Activated B cell treated with CpG ODN at 0.5 μM for 24 hours (primary cell): ENCODE data around the gene KCNH2. TPM values are rescaled to one million over a fixed set of nuclear protein-coding genes. Genes with fewer than 3 reads are reported as not detected.
A peak's percentile ranks its signal among the peaks of the same experiment; 100 is the strongest.

ENCODE experiments used
- ATAC-seq: fragments of 200-7000 bp; cut with Tn5 transposase; one replicate; pipeline ENCODE4 v1.10.0; 2021; ENCODE audit warnings: low read depth, mild to moderate bottlenecking, moderate library complexity
- CTCF ChIA-PET: fragments of 350-600 bp; sonication (Branson Sonifier 250); formaldehyde crosslinking; loops from one replicate; lab custom pipeline; 2021; ENCODE audit warnings: antibody characterized with exemption; lab: Charles Lee
- POLR2A ChIA-PET: fragments of 350-600 bp; sonication (Branson Sonifier 250); formaldehyde crosslinking; loops from one replicate; lab custom pipeline; 2021; ENCODE audit warnings: antibody characterized with exemption; lab: Charles Lee
- DNase-seq: peaks from one replicate; pipeline ENCODE4 v3.0.0; 2022
- H3K27ac Mint-ChIP-seq: one replicate; pipeline ENCODE4 v1.8.0; 2020; ENCODE audit warnings: mixed read lengths
- H3K27me3 Mint-ChIP-seq: one replicate; pipeline ENCODE4 v1.8.0; 2021; ENCODE audit warnings: mixed read lengths
- H3K36me3 Mint-ChIP-seq: one replicate; pipeline ENCODE4 v1.8.0; 2021; ENCODE audit warnings: low read depth, mixed read lengths
- H3K4me1 Mint-ChIP-seq: one replicate; pipeline ENCODE4 v1.8.0; 2021; ENCODE audit warnings: mixed read lengths
- H3K4me3 Mint-ChIP-seq: one replicate; pipeline ENCODE4 v1.8.0; 2020; ENCODE audit warnings: mild to moderate bottlenecking, mixed read lengths
- H3K9me3 Mint-ChIP-seq: one replicate; pipeline ENCODE4 v1.8.0; 2020; ENCODE audit warnings: mixed read lengths
- CTCF ChIP-seq: fragments of 200-600 bp; IDR thresholded peaks from one replicate; pipeline ENCODE4 v1.8.0; 2022; ENCODE audit warnings: antibody characterized with exemption, mild to moderate bottlenecking
- intact Hi-C: fragments of 100-400 bp; cut with micrococcal nuclease; formaldehyde crosslinking; loops from one replicate; pipeline ENCODE4 v1.15.1; 2024
- total RNA-seq: library from RNA; stranded (reverse); gene quantifications from 2 replicates; pipeline ENCODE4 v1.2.3, GENCODE V29; 2022

KCNH2 gene
- total RNA-seq, 1 donor from 2014 or later: 0.29 TPM

GRCh38 chr7:150983893-150984368, 5.8 kb upstream of the KCNH2 start:
- ChIA-PET CTCF (interaction anchor here (1.2 to 3.2 kb wide), 4 partner anchors 10 to 34 kb away, joined by 3 to 22 read pairs (median 6); no protein-coding TSS in a partner anchor), POLR2A (no interaction called here)
- no peak for ATAC-seq
- H3K27me3 Mint-ChIP-seq: peaks cover 54% of the 10 kb centered on the region
- H3K9me3 Mint-ChIP-seq: no peaks in the 10 kb centered on the region
- no peak overlapping the region for H3K27ac Mint-ChIP-seq
- no peak for DNase-seq
- no peak overlapping the region for H3K4me3 Mint-ChIP-seq
- TF ChIP-seq CTCF: no peak
- H3K36me3 Mint-ChIP-seq: no peaks in the 10 kb centered on the region
- intact Hi-C loops: loop anchor here (1.0 to 10.0 kb wide), 2 partner anchors 10 to 699 kb away; no protein-coding TSS in a partner anchor
- peaks cover 16% of the 10 kb centered on the region for H3K4me1 Mint-ChIP-seq

GRCh38 chr7:150982351-150982750, 4.2 kb upstream of the KCNH2 start:
- peaks cover 51% of the 10 kb centered on the region for H3K27me3 Mint-ChIP-seq
- no peaks in the 10 kb centered on the region for H3K36me3 Mint-ChIP-seq
- intact Hi-C loops: loop anchor here (10.0 kb wide), 1 partner anchor 698 kb away; no protein-coding TSS in a partner anchor
- no peak for TF ChIP-seq CTCF
- H3K4me1 Mint-ChIP-seq: peaks cover 15% of the 10 kb centered on the region
- no peak for ATAC-seq
- no peaks in the 10 kb centered on the region for H3K9me3 Mint-ChIP-seq
- ChIA-PET CTCF (no interaction called here), POLR2A (no interaction called here)
- no peak for DNase-seq
- H3K27ac Mint-ChIP-seq: no peak overlapping the region
- no peak overlapping the region for H3K4me3 Mint-ChIP-seq

- no peak overlapping the region for H3K4me3 Mint-ChIP-seq
- CTCF ChIA-PET: no interaction called here
- intact Hi-C loops: loop anchor here (10.0 kb wide), 1 partner anchor 697 kb away; no protein-coding TSS in a partner anchor
These were observed 3.5 kb upstream of the KCNH2 start for GRCh38 chr7:150981644-150982043.

GRCh38 chr7:150980663-150981062, 2.5 kb upstream of the KCNH2 start:
- TF ChIP-seq CTCF: no peak
- Mint-ChIP-seq H3K27me3 (peaks cover 57% of the 10 kb centered on the region), H3K4me3 (no peak overlapping the region), H3K9me3 (no peaks in the 10 kb centered on the region), H3K36me3 (no peaks in the 10 kb centered on the region), H3K4me1 (peaks cover 17% of the 10 kb centered on the region), H3K27ac (no peak overlapping the region)
- ATAC-seq: no peak
- CTCF ChIA-PET: interaction anchor here (0.7 kb wide), 2 partner anchors 10 to 18 kb away, joined by 3 read pairs; no protein-coding TSS in a partner anchor
- intact Hi-C loops: loop anchor here (10.0 kb wide), 1 partner anchor 696 kb away; no protein-coding TSS in a partner anchor
- POLR2A ChIA-PET: no interaction called here
- DNase-seq: no peak

More at GRCh38 chr7:150981644-150982043, 3.5 kb upstream of the KCNH2 start:
- H3K27ac Mint-ChIP-seq: no peak overlapping the region
- H3K9me3 Mint-ChIP-seq: no peaks in the 10 kb centered on the region
- POLR2A ChIA-PET: no interaction called here
- no peaks in the 10 kb centered on the region for H3K36me3 Mint-ChIP-seq
- peaks cover 22% of the 10 kb centered on the region for H3K4me1 Mint-ChIP-seq
- DNase-seq (no peak), ATAC-seq (no peak)
- peaks cover 58% of the 10 kb centered on the region for H3K27me3 Mint-ChIP-seq
- TF ChIP-seq CTCF: no peak

GRCh38 chr7:150979713-150980390, 1.7 kb upstream of the KCNH2 start:
- Mint-ChIP-seq H3K4me3 (peak overlapping the region; percentile 38), H3K9me3 (no peaks in the 10 kb centered on the region), H3K36me3 (no peaks in the 10 kb centered on the region), H3K27me3 (peaks cover 57% of the 10 kb centered on the region), H3K4me1 (peaks cover 22% of the 10 kb centered on the region), H3K27ac (no peak overlapping the region)
- POLR2A ChIA-PET: no interaction called here
- intact Hi-C loops: loop anchor here (5.0 to 10.0 kb wide), 3 partner anchors 548 to 1265 kb away; a partner anchor contains a TSS
- DNase-seq: no peak
- no peak for TF ChIP-seq CTCF
- no peak for ATAC-seq
- CTCF ChIA-PET: interaction anchor here (0.7 kb wide), 2 partner anchors 9 to 17 kb away, joined by 3 read pairs; no protein-coding TSS in a partner anchor
